MM.1S (cell line): ENCODE results near the gene CYTH4.

ENCODE experiments used
- DNase-seq: peaks from one replicate; pipeline ENCODE4 v3.0.0-alpha.2; 2015
- H2AFZ ChIP-seq: fragments of 300-600 bp; sonication (generic); 2 replicates; pipeline ENCODE4 v1.6.0; 2016; ENCODE audit warnings: antibody characterized with exemption, low read length
- H3F3A ChIP-seq: fragments of 300-600 bp; sonication (generic); 2 replicates; pipeline ENCODE4 v1.6.1; 2016; ENCODE audit warnings: mild to moderate bottlenecking, antibody characterized with exemption, low read length, moderate library complexity, mixed read lengths; ENCODE audit not compliant: insufficient read depth
- H3K27ac ChIP-seq: fragments of 300-600 bp; sonication (generic); 2 replicates; pipeline ENCODE4 v1.5.1; 2016; ENCODE audit warnings: mild to moderate bottlenecking, low read length
- H3K27me3 ChIP-seq: fragments of 300-600 bp; sonication (generic); replicated peaks from 2 replicates; pipeline ENCODE4 v1.6.0; 2016; ENCODE audit warnings: low read length; ENCODE audit not compliant: insufficient read depth
- H3K36me3 ChIP-seq: fragments of 300-600 bp; sonication (generic); replicated peaks from 2 replicates; pipeline ENCODE4 v1.6.1; 2016; ENCODE audit warnings: mild to moderate bottlenecking, low read length, mixed read lengths; ENCODE audit not compliant: insufficient read depth
- H3K4me1 ChIP-seq: fragments of 300-600 bp; sonication (generic); 2 replicates; pipeline ENCODE4 v1.6.1; 2016; ENCODE audit warnings: low read length, mixed read lengths
- H3K4me2 ChIP-seq: fragments of 300-600 bp; sonication (generic); 2 replicates; pipeline ENCODE4 v1.6.0; 2016; ENCODE audit warnings: low read depth, low read length
- H3K4me3 ChIP-seq: fragments of 300-600 bp; sonication (generic); 2 replicates; pipeline ENCODE4 v1.5.1; 2016; ENCODE audit warnings: low read length, mixed read lengths
- H3K79me2 ChIP-seq: fragments of 300-600 bp; sonication (generic); 2 replicates; pipeline ENCODE4 v1.6.1; 2016; ENCODE audit warnings: mixed run types, low read length, mixed read lengths
- H3K9ac ChIP-seq: fragments of 300-600 bp; sonication (generic); 2 replicates; pipeline ENCODE4 v1.6.1; 2016; ENCODE audit warnings: low read length, mixed read lengths
- H3K9me2 ChIP-seq: fragments of 300-600 bp; sonication (generic); replicated peaks from 2 replicates; pipeline ENCODE4 v1.6.1; 2016; ENCODE audit warnings: mild to moderate bottlenecking, low read length, mixed read lengths; ENCODE audit not compliant: insufficient read depth
- H3K9me3 ChIP-seq: fragments of 300-600 bp; sonication (generic); replicated peaks from 2 replicates; pipeline ENCODE4 v1.6.1; 2016; ENCODE audit warnings: mild to moderate bottlenecking, low read length, mixed read lengths; ENCODE audit not compliant: insufficient read depth
- H4K20me1 ChIP-seq: fragments of 300-600 bp; sonication (generic); 2 replicates; pipeline ENCODE4 v1.6.1; 2016; ENCODE audit warnings: mild to moderate bottlenecking, low read length, moderate library complexity, mixed read lengths; ENCODE audit not compliant: insufficient read depth
- CTCF ChIP-seq: fragments of 300-600 bp; sonication (generic); IDR thresholded peaks from 2 replicates; pipeline ENCODE4 v1.5.1; 2016; ENCODE audit warnings: antibody characterized with exemption, low read length, mixed read lengths
- EZH2 ChIP-seq: fragments of 300-600 bp; sonication (generic); optimal IDR thresholded peaks from 2 replicates; pipeline ENCODE3; 2017; ENCODE audit warnings: low read depth, mild to moderate bottlenecking, antibody characterized with exemption, low read length, mixed read lengths
- EZH2phosphoT487 ChIP-seq: fragments of 300-600 bp; sonication (generic); IDR thresholded peaks from 2 replicates; pipeline ENCODE4 v1.6.1; 2018; ENCODE audit warnings: antibody characterized with exemption, low read length

Gene CYTH4

GRCh38 chr22:37292641-37293040 is 10.3 kb downstream of the CYTH4 start:
- H4K20me1 ChIP-seq, result no peaks in the 10 kb centered on the region
- H3K4me3 ChIP-seq, result no peak overlapping the region
- no peaks in the 10 kb centered on the region for H3K27me3 ChIP-seq
- H3K4me2 ChIP-seq, result no peak overlapping the region
- no peak for DNase-seq
- H3K36me3 ChIP-seq, result no peaks in the 10 kb centered on the region
- H3K79me2 ChIP-seq, result no peaks in the 10 kb centered on the region
- H3K9me3 ChIP-seq, result no peaks in the 10 kb centered on the region
- no peaks in the 10 kb centered on the region for H3K4me1 ChIP-seq
- no peak overlapping the region for H2AFZ ChIP-seq
- H3K27ac ChIP-seq, result no peak overlapping the region
- H3F3A ChIP-seq, result no peaks in the 10 kb centered on the region
- TF ChIP-seq EZH2phosphoT487, result no peak
- TF ChIP-seq CTCF, result no peak
- no peak for TF ChIP-seq EZH2
- H3K9ac ChIP-seq, result no peak overlapping the region
- no peaks in the 10 kb centered on the region for H3K9me2 ChIP-seq

DNA sequence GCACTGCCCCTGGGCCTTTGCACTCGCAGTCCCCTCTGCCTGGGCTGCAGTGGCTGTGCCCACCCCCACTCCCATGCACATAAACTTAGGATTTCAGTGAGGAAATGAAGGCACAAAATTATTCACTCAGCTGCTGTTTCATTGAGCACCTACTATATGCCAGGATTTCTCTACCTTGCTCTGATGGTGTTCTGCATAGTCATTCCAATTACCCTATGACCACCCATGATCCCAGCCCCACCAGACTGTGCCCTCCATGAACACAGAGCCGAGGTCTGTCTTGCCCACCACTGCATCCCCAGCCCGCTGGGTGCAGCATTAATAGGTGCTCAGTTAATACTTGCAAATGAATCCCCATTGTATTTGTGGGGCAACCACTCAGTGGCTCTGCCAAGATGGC is 10.9 kb downstream of the CYTH4 start:
- Histone ChIP-seq H3K4me2 (no peak overlapping the region), H3K4me3 (no peak overlapping the region), H3K27me3 (no peaks in the 10 kb centered on the region), H3K27ac (no peak overlapping the region), H3F3A (no peaks in the 10 kb centered on the region), H3K9me2 (no peaks in the 10 kb centered on the region), H2AFZ (no peak overlapping the region), H3K4me1 (no peaks in the 10 kb centered on the region), H3K36me3 (no peaks in the 10 kb centered on the region), H3K9me3 (no peaks in the 10 kb centered on the region), H3K79me2 (no peaks in the 10 kb centered on the region), H3K9ac (no peak overlapping the region), H4K20me1 (no peaks in the 10 kb centered on the region)
- TF ChIP-seq EZH2phosphoT487 (no peak), CTCF (no peak), EZH2 (no peak)
- no peak for DNase-seq

DNA sequence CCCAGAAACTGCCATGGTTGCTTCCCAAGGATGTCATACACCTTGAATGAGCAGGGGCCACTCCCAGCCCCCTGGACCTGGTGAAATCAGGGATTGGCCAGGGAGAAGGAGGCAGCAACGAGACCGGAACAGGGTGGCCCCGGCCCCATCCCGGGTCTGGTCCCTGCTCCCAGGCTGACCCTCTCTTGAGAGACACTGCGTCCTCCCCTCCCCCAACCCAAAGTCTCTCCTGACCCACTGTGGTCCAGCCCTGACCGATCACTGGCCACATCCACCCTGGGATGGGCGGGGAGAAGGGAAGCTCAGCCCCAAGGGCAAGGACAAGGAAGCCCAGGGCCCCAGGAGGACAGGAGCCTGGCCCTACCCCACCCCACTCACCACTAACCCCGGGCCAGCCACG is 12.4 kb downstream of the CYTH4 start:
- Histone ChIP-seq H3K9ac (no peak overlapping the region), H3K9me2 (no peaks in the 10 kb centered on the region), H3K36me3 (no peaks in the 10 kb centered on the region), H3K4me2 (no peak overlapping the region), H3F3A (no peaks in the 10 kb centered on the region), H2AFZ (no peak overlapping the region), H3K79me2 (no peaks in the 10 kb centered on the region), H3K27me3 (no peaks in the 10 kb centered on the region), H4K20me1 (no peaks in the 10 kb centered on the region), H3K9me3 (no peaks in the 10 kb centered on the region), H3K27ac (no peak overlapping the region), H3K4me1 (no peaks in the 10 kb centered on the region), H3K4me3 (no peak overlapping the region)
- DNase-seq, result no peak
- TF ChIP-seq EZH2phosphoT487 (no peak), CTCF (no peak), EZH2 (no peak)
